Tibial nerve (tissue), 4 donors: ENCODE measurements around the gene ZSCAN31. TPM values are rescaled to one million over a fixed set of nuclear protein-coding genes. Genes with fewer than 3 reads are reported as not detected.

Source experiments
- DNase-seq, 2 donors: peaks; one replicate each; pipeline ENCODE4 v3.0.0-alpha.2; 2019; ENCODE audit warnings: low spot score in 2 of 2
- H3K27ac ChIP-seq, 4 donors: fragments of 200-600 bp; sonication (generic) in 3 of 4; one replicate each; pipeline ENCODE4 v1.5.1; 2017 to 2019; ENCODE audit warnings: mild to moderate bottlenecking in 1 of 4
- H3K27me3 ChIP-seq, 2 donors: fragments of 200-600 bp; sonication (generic) in 1 of 2; one replicate each; pipeline versions ENCODE4 v1.5.1 to v1.6.0; 2017 to 2019
- H3K36me3 ChIP-seq, 3 donors: fragments of 200-600 bp; sonication (generic); one replicate each; pipeline ENCODE4 v1.5.1; 2018 to 2019
- H3K4me1 ChIP-seq, 4 donors: fragments of 200-600 bp; sonication (generic) in 3 of 4; one replicate each; pipeline ENCODE4 v1.5.1; 2017 to 2019
- H3K4me3 ChIP-seq, 4 donors: fragments of 200-600 bp; sonication (generic) in 3 of 4; one replicate each; pipeline ENCODE4 v1.5.1; 2017 to 2019; ENCODE audit warnings: mild to moderate bottlenecking in 1 of 4, moderate library complexity in 1 of 4
- H3K9me3 ChIP-seq, 4 donors: fragments of 200-600 bp; sonication (generic) in 3 of 4; one replicate each; pipeline ENCODE4 v1.5.1; 2017 to 2019
- EP300 ChIP-seq, 2 donors: sonication (generic); formaldehyde crosslinking; IDR thresholded peaks; one replicate each; pipeline ENCODE4 v1.6.1; 2017; ENCODE audit warnings: antibody characterized with exemption in 2 of 2, mild to moderate bottlenecking in 1 of 2
- POLR2A ChIP-seq, 2 donors: fragments of 450-650 bp; IDR thresholded peaks; one replicate each; pipeline ENCODE4 v1.6.1; 2017; ENCODE audit warnings: antibody characterized with exemption in 2 of 2, mild to moderate bottlenecking in 2 of 2, moderate library complexity in 2 of 2
- WGBS, 2 donors: methylation state at CpG; one replicate each; pipeline ENCODE4 v1.1.5; 2018; 5-methylcytosine and 5-hydroxymethylcytosine counted together
- total RNA-seq, 4 donors: library from RNA; depleted of rRNA; stranded (reverse); fragments of >200 nt; gene quantifications; one replicate each; pipeline ENCODE4 v1.1.0, GENCODE V29; 2016
- TF ChIP-seq, protein P1 (sequence below), 5 experiments: fragments of 200-600 bp in 3 of 5; fragments of 450-650 bp in 2 of 5; sonication (generic) in 3 of 5; IDR thresholded peaks; one replicate each; pipeline ENCODE4 v1.5.1; 2016 to 2019; ENCODE audit warnings: antibody characterized with exemption in 5 of 5, mild to moderate bottlenecking in 3 of 5, moderate library complexity in 2 of 5

The ZSCAN31 gene
- 10 to 100 TPM in 2 of 4 donors, 1 to 10 TPM in 2; 6.3 to 12.8 (median 9.2) TPM for total RNA-seq

DNA sequence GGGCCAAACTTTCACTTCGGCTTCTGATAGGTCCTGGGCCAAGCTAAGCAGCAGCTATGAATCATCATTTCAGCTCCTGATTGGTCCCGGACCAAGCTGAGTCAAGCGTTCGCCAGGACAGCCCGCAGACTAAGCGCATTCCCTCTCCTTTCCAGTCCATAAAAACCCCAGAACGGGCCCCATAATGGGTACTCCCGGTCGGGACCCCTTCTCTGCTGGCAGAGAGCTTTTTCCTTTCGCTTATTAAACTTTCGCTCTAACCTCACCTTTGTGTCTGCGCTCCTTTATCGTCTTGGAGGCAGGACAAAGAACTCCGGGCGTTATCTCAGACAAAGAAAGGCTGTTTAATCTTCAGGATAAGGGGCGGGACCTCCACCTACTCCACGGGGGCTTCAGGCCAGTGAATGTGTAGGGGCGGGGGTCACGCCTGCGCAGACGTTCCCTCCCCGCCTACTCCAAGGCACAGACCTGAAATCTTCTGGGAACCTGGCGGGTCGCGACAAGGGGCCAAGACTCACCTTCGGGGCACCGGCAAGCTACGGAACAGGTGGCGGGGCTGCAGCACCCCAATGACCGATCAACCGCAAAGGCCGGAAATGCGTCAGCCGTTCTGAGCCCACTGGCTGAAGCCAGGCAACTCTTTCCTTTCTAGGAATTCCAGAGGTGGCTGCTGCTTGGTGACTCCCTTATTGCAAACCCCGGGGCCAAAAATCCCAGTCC, at the start of gene ZSCAN31:
Gene ZSCAN31 (minus strand): TSS at position 585 of the 720 bp plus-strand sequence. CDS start 6,465 bp downstream, outside the sequence.
- WGBS, 2 donors: 1% methylated on average over 34 to 35 of the region's 35 CpGs
- H3K4me3 ChIP-seq: peak within 1 kb of the TSS; percentile 50 to 92 (median 70)
- DNase-seq: peak; percentile 40 to 91
- peaks cover 0 to 4% (median 0%) of the 10 kb centered on the region in 3 donors for H3K36me3 ChIP-seq
- H3K9me3 ChIP-seq: no peaks in the 10 kb centered on the region
- peaks cover 0 to 24% (median 8%) of the 10 kb centered on the region in 4 donors for H3K4me1 ChIP-seq
- peak in 1 of 2 donors; percentile 87 for TF ChIP-seq EP300 (IDR thresholded peaks at IDR 0.05)
- TF ChIP-seq, protein P1, sequence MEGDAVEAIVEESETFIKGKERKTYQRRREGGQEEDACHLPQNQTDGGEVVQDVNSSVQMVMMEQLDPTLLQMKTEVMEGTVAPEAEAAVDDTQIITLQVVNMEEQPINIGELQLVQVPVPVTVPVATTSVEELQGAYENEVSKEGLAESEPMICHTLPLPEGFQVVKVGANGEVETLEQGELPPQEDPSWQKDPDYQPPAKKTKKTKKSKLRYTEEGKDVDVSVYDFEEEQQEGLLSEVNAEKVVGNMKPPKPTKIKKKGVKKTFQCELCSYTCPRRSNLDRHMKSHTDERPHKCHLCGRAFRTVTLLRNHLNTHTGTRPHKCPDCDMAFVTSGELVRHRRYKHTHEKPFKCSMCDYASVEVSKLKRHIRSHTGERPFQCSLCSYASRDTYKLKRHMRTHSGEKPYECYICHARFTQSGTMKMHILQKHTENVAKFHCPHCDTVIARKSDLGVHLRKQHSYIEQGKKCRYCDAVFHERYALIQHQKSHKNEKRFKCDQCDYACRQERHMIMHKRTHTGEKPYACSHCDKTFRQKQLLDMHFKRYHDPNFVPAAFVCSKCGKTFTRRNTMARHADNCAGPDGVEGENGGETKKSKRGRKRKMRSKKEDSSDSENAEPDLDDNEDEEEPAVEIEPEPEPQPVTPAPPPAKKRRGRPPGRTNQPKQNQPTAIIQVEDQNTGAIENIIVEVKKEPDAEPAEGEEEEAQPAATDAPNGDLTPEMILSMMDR (IDR thresholded peaks at IDR 0.05): no peak
- peak; percentile 70 to 73 for TF ChIP-seq POLR2A (IDR thresholded peaks at IDR 0.05)
- peak within 1 kb of the TSS; percentile 93 to 99 (median 94) for H3K27ac ChIP-seq
- H3K27me3 ChIP-seq: no peaks in the 10 kb centered on the region

- WGBS, 2 donors: 78 to 86% methylated on average over 2 of the region's 2 CpGs
- no peak overlapping the region for H3K4me3 ChIP-seq
- TF ChIP-seq EP300 (IDR thresholded peaks at IDR 0.05): no peak
- TF ChIP-seq, protein P1 (IDR thresholded peaks at IDR 0.05): no peak
- TF ChIP-seq POLR2A (IDR thresholded peaks at IDR 0.05): no peak
- peaks cover 0 to 11% (median 0%) of the 10 kb centered on the region in 4 donors for H3K4me1 ChIP-seq
- H3K9me3 ChIP-seq: peaks cover 0 to 3% (median 0%) of the 10 kb centered on the region in 4 donors
- H3K36me3 ChIP-seq: peaks cover 3 to 73% (median 4%) of the 10 kb centered on the region in 3 donors
- peak overlapping the region in 2 of 4 donors; percentile 78 to 81 for H3K27ac ChIP-seq
- DNase-seq: no peak
- H3K27me3 ChIP-seq: no peaks in the 10 kb centered on the region
These were observed 48.2 kb upstream of the ZSCAN31 start for GRCh38 chr6:28384143-28384533.

DNA sequence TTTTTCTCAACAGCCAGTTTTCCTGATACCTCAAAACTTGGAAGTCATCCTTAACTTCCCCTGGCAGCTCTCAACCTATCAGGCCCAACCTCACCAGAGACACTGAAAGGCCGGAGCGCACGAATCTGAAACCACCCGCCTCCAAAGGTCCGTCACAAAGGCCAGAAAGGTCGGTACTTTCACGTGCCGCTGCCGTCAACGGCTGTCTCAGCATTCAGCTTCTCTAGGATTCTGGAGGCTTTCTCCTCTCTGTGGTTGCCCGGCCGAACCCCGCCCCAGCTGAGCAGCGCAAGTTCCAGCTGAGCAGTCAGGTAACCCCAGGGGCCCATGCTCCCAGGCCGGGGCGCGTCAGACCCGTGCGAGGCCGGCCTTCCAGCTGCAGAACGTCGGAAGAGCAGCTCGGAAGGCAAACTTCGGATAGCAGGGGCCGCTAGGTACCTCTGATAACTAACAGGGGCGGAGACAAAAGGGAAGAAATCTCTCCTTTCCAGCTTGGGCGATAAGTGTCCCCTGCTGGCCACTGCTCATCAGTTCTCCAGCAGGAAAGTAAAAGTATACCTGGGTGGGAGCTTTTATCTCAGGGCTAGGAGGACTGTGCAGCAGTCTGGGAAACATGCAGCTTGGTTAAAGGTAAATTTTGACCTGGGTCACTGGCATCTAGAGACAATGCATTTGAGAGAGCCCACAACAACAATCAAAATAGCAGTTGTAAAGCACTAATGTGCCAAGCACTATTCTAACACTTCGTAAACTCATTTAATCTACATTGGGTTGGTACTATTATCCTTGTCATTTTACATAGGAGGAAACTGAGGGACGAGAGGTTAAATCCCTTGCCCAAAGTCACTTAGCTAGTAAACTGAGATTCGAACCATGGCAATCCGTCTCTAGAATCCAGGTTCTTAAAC, 47.5 kb upstream of the ZSCAN31 start:
- Histone ChIP-seq H3K9me3 (peaks cover 0 to 7% (median 0%) of the 10 kb centered on the region in 4 donors), H3K27me3 (no peaks in the 10 kb centered on the region), H3K4me3 (peak overlapping the region; percentile 10 to 53 (median 39)), H3K36me3 (peaks cover 3 to 71% (median 4%) of the 10 kb centered on the region in 3 donors), H3K4me1 (peaks cover 0 to 11% (median 0%) of the 10 kb centered on the region in 4 donors), H3K27ac (peak overlapping the region; percentile 11 to 81 (median 57))
- peak; percentile 65 to 75 for DNase-seq
- TF ChIP-seq, protein P1 (IDR thresholded peaks at IDR 0.05): peak in 2 of 5 experiments; percentile 25 to 38
- peak in 1 of 2 donors; percentile 37 for TF ChIP-seq POLR2A (IDR thresholded peaks at IDR 0.05)
- peak; percentile 62 to 80 for TF ChIP-seq EP300 (IDR thresholded peaks at IDR 0.05)
- 20 to 27% methylated on average over 20 to 25 of the region's 31 CpGs for WGBS, 2 donors

DNA sequence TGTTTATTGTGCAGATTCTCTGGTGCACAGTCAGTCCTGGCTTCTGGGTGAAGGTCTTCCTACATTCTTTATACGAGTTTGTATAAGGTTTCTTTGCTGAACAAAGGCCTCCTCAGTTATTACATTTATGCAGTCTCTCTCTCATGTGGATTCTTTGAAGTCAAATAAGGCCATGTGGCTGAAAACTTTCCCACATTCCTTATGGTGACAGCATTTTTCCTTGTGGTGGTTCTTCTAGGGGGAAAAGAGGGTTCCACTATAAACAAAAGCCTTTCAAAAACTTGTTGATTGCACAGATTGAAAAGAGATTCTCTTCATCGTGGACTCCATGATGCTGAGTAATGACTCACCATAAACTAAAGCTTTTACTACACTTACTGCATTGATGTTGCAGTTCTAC, 44.4 kb upstream of the ZSCAN31 start:
- Histone ChIP-seq H3K4me1 (peaks cover 0 to 11% (median 0%) of the 10 kb centered on the region in 4 donors), H3K4me3 (no peak overlapping the region), H3K9me3 (peaks cover 0 to 14% (median 0%) of the 10 kb centered on the region in 4 donors), H3K36me3 (peaks cover 0 to 58% (median 4%) of the 10 kb centered on the region in 3 donors), H3K27me3 (no peaks in the 10 kb centered on the region), H3K27ac (no peak overlapping the region)
- no peak for DNase-seq
- no peak for TF ChIP-seq POLR2A (IDR thresholded peaks at IDR 0.05)
- TF ChIP-seq, protein P1 (IDR thresholded peaks at IDR 0.05): no peak
- TF ChIP-seq EP300 (IDR thresholded peaks at IDR 0.05): no peak
- WGBS, 2 donors: 54 to 72% methylated on average over 2 of the region's 2 CpGs
